Stomach (tissue), 4 donors: ENCODE results near the gene SLC1A2.

Experiments
- CTCF ChIP-seq, 7 experiments: fragments of 450-650 bp in 4 of 7; fragments of 200-600 bp in 3 of 7; sonication (generic) in 3 of 7; IDR thresholded peaks; one replicate each; pipeline ENCODE4 v1.5.1; 2016 to 2019; ENCODE audit warnings: antibody characterized with exemption in 7 of 7, control low read depth in 2 of 7, mild to moderate bottlenecking in 1 of 7
- EP300 ChIP-seq: sonication (generic); formaldehyde crosslinking; IDR thresholded peaks from one replicate; pipeline ENCODE4 v1.6.1; 2017; ENCODE audit warnings: antibody characterized with exemption

GRCh38 chr11:35235498-35235897 lies 183.9 kb downstream of the SLC1A2 start:
- TF ChIP-seq EP300 (no peak), CTCF (IDR thresholded peaks at IDR 0.05) (no peak)
